HepG2 (cell line): ENCODE data around the gene STRBP.

Source experiments
- BHLHE40 ChIP-seq: IDR thresholded peaks from 2 replicates; pipeline ENCODE4 v1.6.1; 2011; ENCODE audit warnings: low read length, improper control_type of control experiment
- CCDC6 ChIP-seq: sonication (generic); formaldehyde crosslinking; IDR thresholded peaks from 2 replicates; pipeline ENCODE4 v1.8.1; 2022; ENCODE audit warnings: mild to moderate bottlenecking, missing genetic modification reagents, moderate library complexity
- CTCF ChIP-seq: sonication (generic); formaldehyde crosslinking; IDR thresholded peaks from 2 replicates; pipeline ENCODE4 v1.5.0; 2020; ENCODE audit warnings: mild to moderate bottlenecking, missing genetic modification reagents, moderate library complexity
- EP300 ChIP-seq, 3 experiments: sonication (generic) in 1 of 3; formaldehyde crosslinking in 1 of 3; IDR thresholded peaks; 2 replicates each; pipeline versions ENCODE4 v1.5.1 to v1.6.1; 2011 to 2020; ENCODE audit warnings: low read depth in 2 of 3, low read length in 2 of 3, borderline replicate concordance in 1 of 3, improper control_type of control experiment in 1 of 3, mild to moderate bottlenecking in 1 of 3, missing genetic modification reagents in 1 of 3, moderate library complexity in 1 of 3
- FOSL2 ChIP-seq: sonication (generic); formaldehyde crosslinking; IDR thresholded peaks from 2 replicates; pipeline ENCODE4 v1.4.0; 2020; ENCODE audit warnings: missing genetic modification reagents
- FOXA1 ChIP-seq, 2 experiments: fragments of 450-650 bp in 1 of 2; sonication (generic) in 1 of 2; formaldehyde crosslinking in 1 of 2; IDR thresholded peaks; 2 replicates each; pipeline versions ENCODE4 v1.4.0 to v1.6.1; 2016 to 2020; ENCODE audit warnings: missing genetic modification reagents in 1 of 2
- IRF2 ChIP-seq: IDR thresholded peaks from 2 replicates; pipeline ENCODE4 v1.6.1; 2018; ENCODE audit warnings: missing genetic modification reagents, missing compliant biosample characterization
- MAFG ChIP-seq: sonication (generic); formaldehyde crosslinking; IDR thresholded peaks from 2 replicates; pipeline ENCODE4 v1.5.1; 2020; ENCODE audit warnings: mild to moderate bottlenecking, missing genetic modification reagents
- MXI1 ChIP-seq: IDR thresholded peaks from 3 replicates; pipeline ENCODE4 v1.6.1; 2012; ENCODE audit warnings: low read depth, low read length, inconsistent platforms, borderline replicate concordance
- MYNN ChIP-seq: sonication (generic); formaldehyde crosslinking; IDR thresholded peaks from 2 replicates; pipeline ENCODE4 v1.4.0; 2020; ENCODE audit warnings: mild to moderate bottlenecking, low read depth, missing genetic modification reagents
- POLR2A ChIP-seq, 2 experiments: IDR thresholded peaks; 2 replicates each; pipeline ENCODE4 v1.6.1; 2011; ENCODE audit warnings: low read depth in 2 of 2, low read length in 2 of 2, mild to moderate bottlenecking in 1 of 2, moderate library complexity in 1 of 2; ENCODE audit not compliant: insufficient read depth in 1 of 2
- TEAD2 ChIP-seq: sonication (generic); formaldehyde crosslinking; IDR thresholded peaks from 2 replicates; pipeline ENCODE4 v1.9.0; 2021; ENCODE audit warnings: missing genetic modification reagents
- TFDP1 ChIP-seq: IDR thresholded peaks from 2 replicates; pipeline ENCODE4 v1.6.1; 2016; ENCODE audit warnings: missing compliant biosample characterization, missing genetic modification reagents, borderline replicate concordance
- ZZZ3 ChIP-seq: sonication (generic); formaldehyde crosslinking; IDR thresholded peaks from 2 replicates; pipeline ENCODE4 v1.4.0; 2020; ENCODE audit warnings: missing genetic modification reagents, mild to moderate bottlenecking, borderline replicate concordance

GRCh38 chr9:123251324-123251723, 17.1 kb downstream of the STRBP start:
- TF ChIP-seq ZZZ3 (CRISPR knock-in tag): no peak
- TF ChIP-seq MAFG (CRISPR knock-in tag): no peak
- no peak for TF ChIP-seq FOXA1 (IDR thresholded peaks at IDR 0.05)
- no peak for TF ChIP-seq FOXA1 (CRISPR knock-in tag; IDR thresholded peaks at IDR 0.05)
- TF ChIP-seq TEAD2 (CRISPR knock-in tag): no peak
- TF ChIP-seq CTCF (CRISPR knock-in tag): no peak
- TF ChIP-seq BHLHE40: no peak
- no peak for TF ChIP-seq EP300 (IDR thresholded peaks at IDR 0.05; ENCODE audit: low read depth in 2 of 2, low read length in 2 of 2)
- no peak for TF ChIP-seq EP300 (CRISPR knock-in tag; IDR thresholded peaks at IDR 0.05; ENCODE audit: borderline replicate concordance)
- TF ChIP-seq TFDP1: no peak
- TF ChIP-seq MYNN (CRISPR knock-in tag): no peak
- TF ChIP-seq IRF2: no peak
- no peak for TF ChIP-seq POLR2A (IDR thresholded peaks at IDR 0.05; ENCODE audit: insufficient read depth in 1 of 2, low read depth in 2 of 2, low read length in 2 of 2)
- TF ChIP-seq FOSL2: no peak
- no peak for TF ChIP-seq CCDC6 (CRISPR knock-in tag)
- no peak for TF ChIP-seq MXI1
